Activated CD4-positive, alpha-beta T cell treated with anti-CD3 and anti-CD28 coated beads, Interleukin-2, amount 10 ng/mL, durations not matched to agents 7 days and 5 days (primary cell): Measurements from ENCODE around the gene PAGE4. TPM values are rescaled to one million over a fixed set of nuclear protein-coding genes. Genes with fewer than 3 reads are reported as not detected.

Source experiments
- CTCF ChIA-PET: fragments of 350-600 bp; sonication (Branson Sonifier 250); formaldehyde crosslinking; loops from one replicate; lab custom pipeline; 2021; ENCODE audit warnings: antibody characterized with exemption; lab: Charles Lee
- POLR2A ChIA-PET: fragments of 350-600 bp; sonication (Branson Sonifier 250); formaldehyde crosslinking; loops from one replicate; lab custom pipeline; 2021; ENCODE audit warnings: antibody characterized with exemption; lab: Charles Lee
- DNase-seq: peaks from one replicate; pipeline ENCODE4 v3.0.0-alpha.2; 2020
- H3K27ac Mint-ChIP-seq: one replicate; pipeline ENCODE4 v1.8.0; 2021; ENCODE audit warnings: mild to moderate bottlenecking, moderate library complexity, mixed read lengths
- H3K27me3 Mint-ChIP-seq: one replicate; pipeline ENCODE4 v1.8.0; 2021; ENCODE audit warnings: mixed read lengths
- H3K36me3 Mint-ChIP-seq: one replicate; pipeline ENCODE4 v1.8.0; 2021; ENCODE audit warnings: low read depth, mixed read lengths
- H3K4me1 Mint-ChIP-seq: one replicate; pipeline ENCODE4 v1.8.0; 2021; ENCODE audit warnings: mixed read lengths
- H3K4me3 Mint-ChIP-seq: one replicate; pipeline ENCODE4 v1.8.0; 2021; ENCODE audit warnings: mild to moderate bottlenecking, moderate library complexity, mixed read lengths
- H3K9me3 Mint-ChIP-seq: one replicate; pipeline ENCODE4 v1.8.0; 2021; ENCODE audit warnings: mixed read lengths
- total RNA-seq, 2 experiments: library from RNA; stranded (reverse); gene quantifications; one replicate each; pipeline ENCODE4 v1.2.3, GENCODE V29; 2021

PAGE4 gene
- total RNA-seq, 2 experiments from 2014 or later: not detected

- peaks cover 9% of the 10 kb centered on the region for H3K27me3 Mint-ChIP-seq
- H3K9me3 Mint-ChIP-seq: no peaks in the 10 kb centered on the region
- H3K27ac Mint-ChIP-seq: no peak overlapping the region
- no peak for DNase-seq
- no peak overlapping the region for H3K4me3 Mint-ChIP-seq
- ChIA-PET POLR2A (no interaction called here), CTCF (no interaction called here)
- H3K4me1 Mint-ChIP-seq: no peaks in the 10 kb centered on the region
- H3K36me3 Mint-ChIP-seq: no peaks in the 10 kb centered on the region
Measured at GRCh38 chrX:49846522-49846921, 17.4 kb downstream of the PAGE4 start.

- H3K27ac Mint-ChIP-seq: no peak overlapping the region
- peaks cover 13% of the 10 kb centered on the region for H3K27me3 Mint-ChIP-seq
- H3K36me3 Mint-ChIP-seq: no peaks in the 10 kb centered on the region
- ChIA-PET POLR2A (no interaction called here), CTCF (no interaction called here)
- H3K4me1 Mint-ChIP-seq: no peaks in the 10 kb centered on the region
- no peak overlapping the region for H3K4me3 Mint-ChIP-seq
- DNase-seq: no peak
- no peaks in the 10 kb centered on the region for H3K9me3 Mint-ChIP-seq
Measured at GRCh38 chrX:49848275-49848674, 19.2 kb downstream of the PAGE4 start.

GRCh38 chrX:49850028-49850427 lies 20.9 kb downstream of the PAGE4 start:
- H3K27me3 Mint-ChIP-seq: peaks cover 13% of the 10 kb centered on the region
- CTCF ChIA-PET: no interaction called here
- DNase-seq: no peak

GRCh38 chrX:49853661-49854060 lies 24.6 kb downstream of the PAGE4 start:
- POLR2A ChIA-PET: no interaction called here
- no peak overlapping the region for H3K4me3 Mint-ChIP-seq
- H3K36me3 Mint-ChIP-seq: no peaks in the 10 kb centered on the region
- H3K27ac Mint-ChIP-seq: no peak overlapping the region
- CTCF ChIA-PET: no interaction called here
- H3K9me3 Mint-ChIP-seq: no peaks in the 10 kb centered on the region
- peaks cover 13% of the 10 kb centered on the region for H3K27me3 Mint-ChIP-seq
- no peaks in the 10 kb centered on the region for H3K4me1 Mint-ChIP-seq
- no peak for DNase-seq

More at GRCh38 chrX:49850028-49850427, 20.9 kb downstream of the PAGE4 start:
- POLR2A ChIA-PET: no interaction called here
- H3K9me3 Mint-ChIP-seq: no peaks in the 10 kb centered on the region
- no peaks in the 10 kb centered on the region for H3K36me3 Mint-ChIP-seq
- no peak overlapping the region for H3K27ac Mint-ChIP-seq
- no peaks in the 10 kb centered on the region for H3K4me1 Mint-ChIP-seq
- H3K4me3 Mint-ChIP-seq: no peak overlapping the region

- no peaks in the 10 kb centered on the region for H3K4me1 Mint-ChIP-seq
- no peaks in the 10 kb centered on the region for H3K36me3 Mint-ChIP-seq
- H3K4me3 Mint-ChIP-seq: no peak overlapping the region
- DNase-seq: no peak
- POLR2A ChIA-PET: no interaction called here
- peaks cover 5% of the 10 kb centered on the region for H3K27me3 Mint-ChIP-seq
- no peak overlapping the region for H3K27ac Mint-ChIP-seq
- CTCF ChIA-PET: no interaction called here
- H3K9me3 Mint-ChIP-seq: peaks cover 2% of the 10 kb centered on the region
Measured at GRCh38 chrX:49856819-49857218, 27.7 kb downstream of the PAGE4 start.

- Mint-ChIP-seq H3K9me3 (peaks cover 2% of the 10 kb centered on the region), H3K36me3 (no peaks in the 10 kb centered on the region), H3K27me3 (peaks cover 3% of the 10 kb centered on the region), H3K4me1 (no peaks in the 10 kb centered on the region), H3K4me3 (no peak overlapping the region), H3K27ac (no peak overlapping the region)
- no peak for DNase-seq
- ChIA-PET CTCF (no interaction called here), POLR2A (no interaction called here)
Measured at GRCh38 chrX:49858341-49858740, 29.2 kb downstream of the PAGE4 start.

GRCh38 chrX:49859491-49859890 lies 30.4 kb downstream of the PAGE4 start:
- ChIA-PET POLR2A (no interaction called here), CTCF (no interaction called here)
- Mint-ChIP-seq H3K4me1 (no peaks in the 10 kb centered on the region), H3K36me3 (no peaks in the 10 kb centered on the region), H3K27ac (no peak overlapping the region), H3K9me3 (peaks cover 2% of the 10 kb centered on the region), H3K27me3 (peaks cover 3% of the 10 kb centered on the region), H3K4me3 (no peak overlapping the region)
- no peak for DNase-seq

- H3K36me3 Mint-ChIP-seq: no peaks in the 10 kb centered on the region
- no peak for DNase-seq
- H3K4me1 Mint-ChIP-seq: no peaks in the 10 kb centered on the region
- no peak overlapping the region for H3K27ac Mint-ChIP-seq
- peaks cover 7% of the 10 kb centered on the region for H3K27me3 Mint-ChIP-seq
- peaks cover 2% of the 10 kb centered on the region for H3K9me3 Mint-ChIP-seq
- ChIA-PET CTCF (no interaction called here), POLR2A (no interaction called here)
- no peak overlapping the region for H3K4me3 Mint-ChIP-seq
Measured at GRCh38 chrX:49860867-49861535, 31.9 kb downstream of the PAGE4 start.

- Mint-ChIP-seq H3K27ac (no peak overlapping the region), H3K4me1 (no peaks in the 10 kb centered on the region), H3K4me3 (no peak overlapping the region), H3K36me3 (no peaks in the 10 kb centered on the region), H3K9me3 (peaks cover 2% of the 10 kb centered on the region), H3K27me3 (peaks cover 7% of the 10 kb centered on the region)
- ChIA-PET CTCF (no interaction called here), POLR2A (no interaction called here)
- DNase-seq: no peak
Measured at GRCh38 chrX:49862093-49862492, 33.0 kb downstream of the PAGE4 start.

GRCh38 chrX:49868739-49869138 lies 39.6 kb downstream of the PAGE4 start:
- CTCF ChIA-PET: no interaction called here
- Mint-ChIP-seq H3K9me3 (no peaks in the 10 kb centered on the region), H3K27ac (no peak overlapping the region), H3K4me3 (no peak overlapping the region), H3K4me1 (no peaks in the 10 kb centered on the region), H3K36me3 (no peaks in the 10 kb centered on the region), H3K27me3 (peaks cover 10% of the 10 kb centered on the region)
- DNase-seq: no peak
- POLR2A ChIA-PET: no interaction called here

- ChIA-PET CTCF (interaction anchor here (1.4 kb wide), 1 partner anchor 14 kb away, joined by 3 read pairs; no protein-coding TSS in a partner anchor), POLR2A (no interaction called here)
- Mint-ChIP-seq H3K4me3 (no peak overlapping the region), H3K4me1 (peaks cover 19% of the 10 kb centered on the region), H3K36me3 (no peaks in the 10 kb centered on the region), H3K27me3 (no peaks in the 10 kb centered on the region), H3K27ac (peak overlapping the region; percentile 13), H3K9me3 (no peaks in the 10 kb centered on the region)
- DNase-seq: peak; percentile 46
Measured at GRCh38 chrX:49876750-49877149, 47.6 kb downstream of the PAGE4 start.

GRCh38 chrX:49877397-49878101 lies 48.4 kb downstream of the PAGE4 start:
- no peaks in the 10 kb centered on the region for H3K9me3 Mint-ChIP-seq
- no peak for DNase-seq
- no peak overlapping the region for H3K4me3 Mint-ChIP-seq
- ChIA-PET POLR2A (interaction anchor here (0.6 kb wide), 1 partner anchor 147 kb away, joined by 3 read pairs; no protein-coding TSS in a partner anchor), CTCF (interaction anchor here (1.4 to 1.6 kb wide), 2 partner anchors 14 to 48 kb away, joined by 3 to 4 read pairs; no protein-coding TSS in a partner anchor)
- H3K36me3 Mint-ChIP-seq: no peaks in the 10 kb centered on the region
- H3K4me1 Mint-ChIP-seq: peaks cover 21% of the 10 kb centered on the region
- H3K27me3 Mint-ChIP-seq: no peaks in the 10 kb centered on the region
- H3K27ac Mint-ChIP-seq: no peak overlapping the region

GRCh38 chrX:49878128-49878833 lies 49.2 kb downstream of the PAGE4 start:
- CTCF ChIA-PET: interaction anchor here (0.7 to 2.0 kb wide), 4 partner anchors 38 to 688 kb away, joined by 3 to 7 read pairs (median 4); no protein-coding TSS in a partner anchor
- Mint-ChIP-seq H3K27ac (no peak overlapping the region), H3K27me3 (no peaks in the 10 kb centered on the region), H3K36me3 (no peaks in the 10 kb centered on the region), H3K4me3 (peak overlapping the region; percentile 78), H3K4me1 (peaks cover 21% of the 10 kb centered on the region), H3K9me3 (no peaks in the 10 kb centered on the region)
- POLR2A ChIA-PET: interaction anchor here (0.6 kb wide), 1 partner anchor 148 kb away, joined by 3 read pairs; no protein-coding TSS in a partner anchor
- no peak for DNase-seq
